ENCODE data around the gene PCDHAC1. TPM values are rescaled to one million over a fixed set of nuclear protein-coding genes. Genes with fewer than 3 reads are reported as not detected.

PCDHAC1 gene
- total RNA-seq, 1 experiment from 2014 or later: 1.0 TPM

GRCh38 chr5:140923601-140924000 is 2.5 kb upstream of the PCDHAC1 start:
- intact Hi-C loops (cut with micrococcal nuclease): no loop called here
- Histone ChIP-seq H3K4me3 (replicated peaks in 1 of 2; ENCODE audit: low read depth in 1 of 2, low read length in 2 of 2) (no peak overlapping the region), H3K9me3 (ENCODE audit: control insufficient read depth in 1 of 2, insufficient read depth in 1 of 2, low read depth in 1 of 2, low read length in 2 of 2) (no peaks in the 10 kb centered on the region), H2AFZ (ENCODE audit: low read depth, low read length, poor library complexity, severe bottlenecking) (no peak overlapping the region), H3K79me2 (ENCODE audit: insufficient read depth, low read length) (no peaks in the 10 kb centered on the region), H3K4me2 (ENCODE audit: low read length) (no peak overlapping the region), H3K27me3 (ENCODE audit: insufficient read depth, low read length) (no peaks in the 10 kb centered on the region), H3K9ac (ENCODE audit: low read length) (no peak overlapping the region), H3K9me2 (ENCODE audit: insufficient read depth) (no peaks in the 10 kb centered on the region), H3K27ac (ENCODE audit: low read depth, low read length) (no peak overlapping the region), H4K20me1 (ENCODE audit: insufficient read depth) (no peaks in the 10 kb centered on the region), H3K36me3 (ENCODE audit: control insufficient read depth in 1 of 2, insufficient read depth in 2 of 2, low read length in 2 of 2) (no peaks in the 10 kb centered on the region), H3K4me1 (ENCODE audit: control insufficient read depth in 1 of 2, insufficient read depth in 2 of 2, low read length in 2 of 2) (peaks cover 2 to 15% of the 10 kb centered on the region in 2 experiments; a peak in 3 of 4 replicates)
- no TSS peak for BruUV-seq (replicated peaks)
- DNase-seq (ENCODE audit: low read depth, low spot score): no peak
- ATAC-seq: no peak
- ChIA-PET POLR2A (no interaction called here), RAD21 (ENCODE audit: low non-redundant PET in 1 of 2, low total read pairs in 2 of 2, uncharacterized antibody in 2 of 2, unreplicated experiment in 2 of 2) (no interaction called here), CTCF (interaction anchor here (1.0 to 1.1 kb wide), 2 partner anchors 12 to 117 kb away, joined by 3 to 4 read pairs; no protein-coding TSS in a partner anchor)
- no peak for TF ChIP-seq ZBTB33 (IDR thresholded peaks at IDR 0.05; ENCODE audit: extremely low read depth, insufficient replicate concordance, low read length)
- TF ChIP-seq ZNF274 (IDR thresholded peaks at IDR 0.05; ENCODE audit: low read depth, low read length): no peak
- no peak for TF ChIP-seq CBX3 (IDR thresholded peaks at IDR 0.05; ENCODE audit: low read depth)
- no peak for TF ChIP-seq ZFX (IDR thresholded peaks at IDR 0.05)
- TF ChIP-seq EZH2phosphoT487 (IDR thresholded peaks at IDR 0.05; ENCODE audit: borderline replicate concordance): no peak
- no peak for TF ChIP-seq CEBPB (IDR thresholded peaks at IDR 0.05; ENCODE audit: low read depth)
- TF ChIP-seq EZH2 (IDR thresholded peaks at IDR 0.05): no peak
- TF ChIP-seq YY1 (IDR thresholded peaks at IDR 0.05; ENCODE audit: extremely low read depth, insufficient replicate concordance, low read depth, low read length): no peak
- no peak for TF ChIP-seq SRF (IDR thresholded peaks at IDR 0.05; ENCODE audit: low read depth)
- no peak for TF ChIP-seq SP1 (IDR thresholded peaks at IDR 0.05; ENCODE audit: low read depth)
- TF ChIP-seq SIN3A (IDR thresholded peaks at IDR 0.05; ENCODE audit: low read depth): no peak
- no peak for TF ChIP-seq EGR1 (IDR thresholded peaks at IDR 0.05; ENCODE audit: low read depth)
